Activated effector memory CD4-positive, alpha-beta T cell treated with anti-CD3 and anti-CD28 coated beads, Interleukin-2, amount 50 U/mL, for 16 hours (primary cell): ENCODE data around the gene SASH1.
"Not testable (repeated sequence)": the region's sequence is repeated elsewhere in the genome, so short reads cannot be mapped to it uniquely, and the experiment has no call there.

Source experiments
- DNase-seq: peaks from one replicate; pipeline ENCODE4 v3.0.0-alpha.2; 2020

The SASH1 gene

DNA sequence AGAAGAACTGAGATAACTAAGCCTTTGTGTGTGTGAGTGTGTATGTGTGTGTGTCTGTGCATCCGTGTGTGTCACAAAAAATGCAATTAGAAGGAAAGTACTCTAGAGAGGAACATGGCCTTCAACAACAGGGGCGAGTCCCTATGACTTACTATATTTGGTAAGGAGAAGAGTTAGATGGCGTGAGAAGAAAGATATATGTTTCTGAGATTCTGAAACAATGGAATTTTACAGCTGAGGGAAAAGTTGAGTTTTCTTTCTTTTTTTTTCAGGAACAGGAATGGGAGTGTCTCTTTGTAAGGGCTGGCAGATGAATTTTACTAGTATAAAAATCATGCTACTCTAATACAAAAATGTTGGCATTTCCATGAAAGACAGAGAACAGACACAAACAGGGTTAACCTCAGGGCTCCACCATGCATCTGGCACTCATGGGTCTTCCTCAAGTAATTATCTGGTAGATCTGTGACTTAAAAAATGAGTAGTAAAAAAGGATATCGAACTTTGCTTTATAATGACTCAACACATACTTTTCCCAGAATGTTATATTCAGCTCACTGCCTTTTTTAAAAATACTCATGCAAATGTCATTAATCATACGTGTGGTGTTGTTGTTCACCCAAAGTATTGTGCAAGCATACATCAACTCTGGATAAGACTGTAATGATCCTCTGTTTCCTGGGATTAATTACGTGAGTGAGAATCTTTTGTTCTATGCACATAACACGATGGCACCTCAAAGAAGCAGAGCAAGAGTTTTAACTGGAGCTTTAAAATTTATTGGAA is 12.8 kb upstream of the SASH1 start:
- no peak for DNase-seq

DNA sequence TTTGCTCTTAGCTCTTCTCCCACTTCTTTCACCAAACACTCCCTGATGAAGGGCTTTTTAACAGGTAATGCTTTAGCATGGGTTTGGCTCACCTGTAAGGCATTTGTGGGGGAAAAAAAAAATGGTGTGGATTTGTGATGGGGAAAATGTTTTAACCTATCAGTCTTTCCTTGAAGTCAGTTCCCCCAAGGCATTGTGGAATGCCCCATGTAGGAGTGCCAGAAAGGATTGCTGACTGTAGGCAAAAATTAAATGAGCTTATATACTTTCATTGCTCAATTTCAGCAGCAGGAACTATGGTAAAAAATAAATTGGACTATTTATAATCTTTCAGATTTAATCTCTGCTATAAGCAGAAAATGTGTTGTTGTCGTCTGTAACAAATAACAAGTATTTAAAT is 10.6 kb upstream of the SASH1 start:
- DNase-seq, result no peak

DNA sequence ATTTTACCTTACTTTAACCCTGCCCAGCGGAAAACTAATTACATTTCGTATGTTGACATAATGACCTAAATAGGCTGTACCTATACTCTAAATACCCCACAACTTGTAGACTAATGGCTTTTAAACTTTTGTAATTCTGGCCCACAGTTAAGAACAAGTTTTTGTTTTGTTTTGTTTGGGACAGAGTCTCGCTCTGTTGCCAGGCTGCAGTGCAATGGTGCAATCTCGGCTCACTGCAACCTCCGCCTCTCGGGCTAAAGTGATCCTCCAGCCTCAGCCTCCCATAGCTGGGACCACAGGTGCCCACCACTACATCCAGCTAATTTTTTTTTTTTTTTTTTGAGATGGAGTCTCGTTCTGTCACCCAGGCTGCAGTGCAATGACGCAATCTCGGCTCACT is 5.7 kb upstream of the SASH1 start:
- no peak for DNase-seq

DNA sequence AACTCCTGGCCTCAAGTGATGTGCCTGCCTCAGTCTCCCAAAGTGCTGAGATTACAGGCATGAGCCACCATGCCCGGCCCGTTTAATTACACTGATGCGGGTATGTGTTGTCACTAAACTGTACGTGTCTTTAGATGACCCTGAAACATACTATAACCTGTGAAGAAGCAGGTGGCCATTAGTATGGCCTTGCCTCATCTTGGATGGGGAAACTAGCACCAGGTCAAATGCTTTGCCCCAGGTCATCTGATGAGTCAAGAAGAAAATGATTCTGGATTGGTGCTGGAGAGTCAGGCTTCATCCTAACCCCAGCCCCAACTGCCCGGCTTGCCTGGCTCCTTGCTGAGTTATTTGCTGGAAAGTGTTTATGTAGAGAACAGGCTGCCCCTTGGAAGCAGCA is 2.9 kb upstream of the SASH1 start:
- DNase-seq, result no peak

DNA sequence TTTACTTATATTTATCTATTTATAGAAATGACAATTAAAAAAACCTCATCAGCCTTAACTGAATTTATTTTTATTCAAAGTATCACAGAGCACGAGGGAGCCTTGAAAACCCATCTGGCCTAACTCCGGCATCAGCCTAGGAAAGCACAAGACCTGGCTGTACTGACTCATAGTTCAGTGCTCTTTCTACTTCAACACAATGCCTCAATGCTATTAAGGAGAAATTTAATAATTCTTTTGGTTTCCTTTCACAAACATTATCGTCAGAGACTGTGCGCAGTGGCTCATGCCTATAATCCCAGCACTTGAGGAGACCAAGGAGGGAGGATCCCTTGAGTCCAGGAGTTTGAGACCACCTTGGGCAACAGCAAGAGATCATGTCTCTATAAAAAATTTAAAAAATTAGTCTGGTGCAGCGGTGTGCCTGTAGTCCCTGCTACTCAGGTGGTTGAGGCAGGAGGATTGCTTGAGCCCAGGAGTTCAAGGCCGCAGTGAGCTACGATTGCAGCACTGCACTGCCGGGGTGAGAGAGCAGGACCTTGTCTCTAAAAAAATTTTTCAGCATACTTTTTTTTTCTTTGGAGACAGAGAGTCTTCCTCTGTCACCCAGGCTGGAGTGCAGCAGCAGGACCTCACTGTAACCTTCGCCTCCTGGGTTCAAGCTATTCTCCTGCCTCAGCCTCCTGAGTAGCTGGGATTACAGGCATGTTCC is 1.9 kb upstream of the SASH1 start:
- DNase-seq, result no peak

DNA sequence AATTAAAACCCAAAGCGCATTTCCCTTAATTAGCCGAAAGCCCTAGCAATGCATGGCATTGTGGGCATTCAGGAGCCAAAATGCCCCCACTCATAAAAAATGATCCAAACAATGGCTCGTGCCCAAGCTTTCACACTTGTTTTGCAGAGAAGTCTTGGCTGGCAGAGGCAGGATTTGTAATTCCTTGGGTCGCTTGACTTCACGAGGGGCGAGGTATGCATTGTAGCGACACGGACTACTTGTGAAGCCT is 613 bp upstream of the SASH1 start:
- no peak for DNase-seq

DNA sequence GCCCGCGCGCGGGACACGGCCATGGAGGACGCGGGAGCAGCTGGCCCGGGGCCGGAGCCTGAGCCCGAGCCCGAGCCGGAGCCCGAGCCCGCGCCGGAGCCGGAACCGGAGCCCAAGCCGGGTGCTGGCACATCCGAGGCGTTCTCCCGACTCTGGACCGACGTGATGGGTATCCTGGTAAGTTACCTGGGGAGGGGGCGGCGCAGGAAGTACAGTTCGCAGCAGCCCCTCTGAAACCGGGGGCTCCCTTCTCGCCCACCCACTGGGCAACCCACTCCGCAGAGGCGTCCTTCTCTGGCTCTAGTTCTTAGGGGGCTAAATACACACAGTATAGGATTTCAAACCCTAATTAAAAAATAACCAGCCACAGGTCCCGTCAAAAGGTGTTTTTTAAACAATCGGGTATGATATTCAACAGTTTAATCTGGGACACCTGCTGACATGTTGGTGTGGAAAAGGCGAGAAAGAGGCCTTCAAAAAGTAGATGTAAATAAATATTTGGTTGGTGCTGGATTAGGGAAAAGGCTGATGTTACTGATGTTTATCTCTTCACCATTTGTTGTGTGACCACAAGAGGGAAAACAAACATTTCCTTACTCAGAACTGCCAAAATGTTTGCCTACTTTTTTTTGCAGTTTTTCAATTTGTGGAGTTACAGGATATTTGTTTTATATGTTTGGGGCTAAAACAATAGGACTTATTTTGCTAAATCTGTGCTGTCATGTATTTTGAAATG is 577 bp downstream of the SASH1 start:
- DNase-seq, result no peak

DNA sequence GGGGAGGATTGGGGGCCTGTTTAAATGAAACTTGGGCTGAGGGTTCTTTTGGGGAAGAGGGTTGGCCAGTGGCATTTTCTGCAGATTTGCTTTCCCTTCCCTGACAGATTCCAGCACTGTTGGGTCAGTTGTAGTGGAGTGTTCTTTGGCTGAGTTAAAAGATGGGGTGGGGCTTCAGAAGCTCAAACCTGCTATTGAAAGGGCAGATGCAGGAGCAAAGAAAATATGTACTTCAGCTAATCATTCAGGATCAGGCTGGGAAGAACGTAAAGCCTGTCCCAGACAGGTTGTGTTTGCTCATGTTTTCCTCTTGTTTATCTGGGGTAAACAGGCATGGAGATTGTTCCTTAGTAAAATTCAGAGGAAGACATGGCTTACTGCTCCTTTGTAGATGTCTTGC is 2.5 kb downstream of the SASH1 start:
- DNase-seq, result no peak

DNA sequence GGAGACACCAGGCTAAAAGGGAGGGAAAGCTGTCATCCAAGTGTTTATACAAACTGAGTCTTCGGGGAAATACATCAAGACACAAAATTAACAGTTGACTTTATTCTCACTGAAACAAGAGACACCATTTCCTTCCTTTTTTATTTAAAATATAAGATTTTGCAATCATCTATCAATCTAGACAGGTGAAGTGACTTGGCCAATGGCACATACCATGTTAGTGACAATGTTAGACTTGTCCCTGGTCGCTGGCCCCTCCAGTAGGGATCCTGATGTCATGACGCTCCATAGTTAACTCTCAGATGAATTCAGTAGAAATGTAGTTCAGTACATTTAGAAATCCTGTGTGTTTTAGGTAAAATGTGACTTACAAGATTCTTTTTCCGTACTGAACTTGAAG is 2.9 kb downstream of the SASH1 start:
- no peak for DNase-seq

DNA sequence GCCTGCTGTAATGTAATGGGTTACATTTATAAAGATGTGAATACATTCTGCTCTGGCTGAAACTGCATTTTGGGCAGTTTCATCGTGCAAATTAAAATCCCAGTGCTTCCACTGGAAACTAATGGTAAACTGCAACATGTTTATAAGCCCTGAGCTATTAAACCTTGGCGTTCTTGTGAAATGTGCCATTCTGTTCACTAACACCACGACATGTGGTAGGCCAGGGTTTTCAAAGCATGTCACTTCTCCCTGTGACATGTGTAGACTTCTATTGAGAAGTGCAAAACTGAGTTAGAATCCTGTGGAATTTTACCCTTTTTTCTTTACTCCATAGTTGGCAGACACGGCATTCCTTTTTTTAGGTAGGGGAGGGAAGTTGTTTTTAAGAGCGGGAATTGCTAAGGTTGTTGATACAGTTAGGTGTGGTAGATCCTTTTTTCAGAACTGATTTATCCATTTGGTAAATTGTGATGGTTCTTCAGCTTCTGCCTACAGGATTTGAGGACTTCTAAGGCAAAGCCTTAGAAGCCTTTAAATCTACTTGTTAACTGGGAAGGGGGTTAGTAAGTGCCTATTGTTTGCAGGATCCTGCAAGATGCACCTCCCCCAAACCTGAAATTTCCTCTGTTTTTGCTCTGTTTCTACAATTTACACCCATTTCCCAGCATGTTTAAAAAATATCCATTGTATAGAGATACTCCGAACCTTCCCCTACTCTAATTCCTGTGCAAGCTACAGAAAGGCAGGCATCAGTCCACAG is 4.2 kb downstream of the SASH1 start:
- no peak for DNase-seq

DNA sequence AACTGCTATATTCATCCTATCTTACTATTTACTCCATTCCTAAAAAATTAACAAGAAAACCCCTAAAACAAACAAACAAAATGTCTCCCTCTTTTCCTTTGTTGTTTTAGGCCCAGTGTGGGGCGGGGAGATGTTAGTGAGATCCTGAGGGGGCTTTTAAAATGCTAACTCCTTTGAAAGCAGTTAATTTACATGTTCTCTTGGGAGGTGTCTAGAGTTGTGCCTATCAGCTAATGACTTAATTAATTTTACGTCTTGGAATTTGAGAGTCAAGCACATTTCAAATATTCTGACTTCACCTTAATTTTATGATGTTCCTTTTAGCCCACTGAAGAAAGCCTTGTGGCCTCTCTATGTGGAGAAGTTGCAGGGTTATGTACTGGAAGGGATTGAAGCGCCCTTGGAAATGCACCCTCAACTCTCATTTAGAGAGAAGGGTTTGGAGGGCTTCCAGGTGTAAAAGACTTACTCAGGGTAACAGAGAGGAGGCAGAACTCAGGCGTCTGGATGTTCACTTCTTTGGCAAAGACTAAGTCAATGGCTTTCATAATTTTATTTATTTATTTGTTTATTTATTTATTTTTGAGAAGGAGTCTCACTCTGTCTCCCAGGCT is 4.9 kb downstream of the SASH1 start:
- no peak for DNase-seq

DNA sequence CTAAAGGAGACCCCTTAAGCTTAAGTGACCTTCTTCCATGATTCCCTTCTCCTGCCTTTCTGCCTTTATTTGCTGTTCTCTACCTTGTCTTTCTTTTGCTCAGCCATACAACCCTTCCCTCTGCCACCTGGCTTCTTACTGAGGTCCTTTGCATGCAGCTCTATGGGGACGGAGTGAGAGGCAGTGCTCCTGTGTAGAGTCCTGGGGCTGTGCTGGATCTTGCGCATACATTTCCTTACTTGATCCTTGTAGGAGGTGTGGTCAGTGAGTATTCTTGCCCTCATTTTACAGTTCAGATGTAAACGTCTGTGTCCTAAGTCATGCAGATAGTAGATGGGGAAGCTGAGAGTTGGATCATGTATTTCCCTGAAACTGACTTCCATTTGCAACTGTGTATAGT is 5.7 kb downstream of the SASH1 start:
- no peak for DNase-seq

DNA sequence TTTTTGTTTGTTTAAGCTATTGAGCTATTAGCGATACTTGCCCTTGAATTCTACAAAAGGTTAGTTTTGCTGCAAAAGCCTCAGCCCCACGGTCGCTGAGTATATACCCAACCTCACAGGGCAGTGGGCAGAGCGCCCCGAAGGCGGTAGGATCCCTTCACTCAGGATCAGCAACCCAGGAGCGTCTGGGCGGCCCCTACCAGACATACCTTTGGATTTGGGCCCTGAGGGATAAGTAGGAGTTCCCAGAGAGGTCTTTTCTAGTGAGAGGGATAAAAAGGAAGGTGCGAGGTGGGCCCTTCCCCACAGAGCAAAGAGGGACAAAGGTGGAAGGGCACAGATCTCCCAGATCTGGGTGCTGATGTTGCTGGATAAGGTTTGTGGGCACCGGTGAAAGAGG is 6.1 kb downstream of the SASH1 start:
- DNase-seq, result no peak

DNA sequence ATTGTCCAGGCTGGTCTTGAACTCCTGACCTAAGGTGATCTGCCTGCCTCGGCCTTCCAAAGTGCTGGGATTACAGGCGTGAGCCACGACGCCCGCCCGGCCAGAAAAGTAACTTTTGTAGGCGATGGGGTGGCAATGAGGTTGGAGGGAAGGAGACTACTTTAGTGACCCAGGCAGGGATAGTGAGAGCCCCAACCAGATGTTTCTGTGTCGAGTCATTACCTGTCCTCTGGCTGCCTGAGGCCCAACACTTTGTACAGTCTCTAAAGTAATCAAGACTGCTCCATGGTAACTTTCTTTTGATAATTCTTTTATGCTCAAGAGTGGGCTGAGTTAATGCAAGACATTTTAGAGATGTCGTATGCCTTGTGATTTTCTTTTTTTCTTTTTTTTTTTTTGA is 6.8 kb downstream of the SASH1 start:
- no peak for DNase-seq

DNA sequence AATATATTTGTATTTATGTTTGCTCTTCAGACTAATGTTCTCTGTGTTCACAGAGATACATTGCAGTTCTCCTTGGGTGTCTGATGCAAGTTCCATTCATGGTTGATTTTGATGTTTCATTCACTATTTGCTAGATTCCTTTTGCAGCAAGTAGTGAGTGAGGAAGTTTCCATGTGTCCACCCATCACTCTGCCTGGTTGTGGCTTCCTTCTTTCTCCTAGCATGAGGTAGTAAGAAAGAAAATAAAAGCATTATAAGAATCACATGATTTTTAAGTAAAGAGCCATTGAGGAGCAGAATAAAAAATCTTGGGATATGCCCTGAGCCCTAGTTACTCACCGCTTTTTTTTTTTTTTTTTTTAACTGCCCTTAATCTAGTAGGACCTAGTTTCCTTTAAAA is 8.7 kb downstream of the SASH1 start:
- no peak for DNase-seq

DNA sequence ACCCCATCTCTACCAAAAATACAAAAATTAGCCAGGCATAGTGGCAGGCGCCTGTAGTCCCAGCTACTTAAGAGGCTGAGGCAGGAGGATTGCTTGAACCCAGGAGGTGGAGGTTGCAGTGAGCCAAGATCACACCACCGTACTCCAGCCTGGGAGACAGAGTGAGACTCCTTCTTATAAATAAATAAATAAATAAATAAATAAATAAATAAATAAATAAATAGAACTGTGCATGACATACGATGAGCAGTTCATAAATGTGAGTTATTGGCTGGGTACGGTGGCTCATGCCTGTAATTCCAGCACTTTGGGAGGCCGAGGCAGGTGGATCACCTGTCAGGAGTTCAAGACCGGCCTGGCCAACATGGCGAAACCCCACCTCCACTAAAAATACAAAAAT is 9.8 kb downstream of the SASH1 start:
- not testable (repeated sequence) for DNase-seq

DNA sequence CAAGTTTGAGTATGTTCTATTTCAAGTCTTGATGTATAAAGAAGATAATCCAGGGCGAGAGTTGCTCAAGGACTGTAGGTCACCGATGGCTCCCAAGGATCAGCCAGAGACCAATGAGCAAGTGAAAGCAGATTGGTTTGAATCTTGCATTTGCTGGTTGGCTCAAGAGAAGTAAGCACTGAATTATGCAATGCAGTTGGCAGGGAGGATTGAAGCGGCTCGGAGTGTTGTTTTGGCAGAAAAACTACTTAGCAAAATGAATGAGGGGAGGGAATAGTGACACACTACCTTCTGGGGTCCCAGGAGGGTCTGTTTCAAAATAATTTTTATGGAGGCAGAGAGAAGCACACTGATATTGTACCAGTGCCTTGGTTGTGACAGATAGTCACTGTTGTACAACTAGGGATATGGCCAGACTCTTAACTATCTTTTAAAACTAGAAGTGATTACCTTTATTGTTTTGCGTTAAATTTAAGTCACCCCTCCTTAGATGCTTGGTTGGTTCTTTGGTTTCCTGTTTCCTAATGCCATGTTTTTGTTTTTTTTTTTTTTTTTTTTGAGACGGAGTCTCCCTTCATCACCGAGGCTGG is 15.7 kb downstream of the SASH1 start:
- DNase-seq, result no peak

DNA sequence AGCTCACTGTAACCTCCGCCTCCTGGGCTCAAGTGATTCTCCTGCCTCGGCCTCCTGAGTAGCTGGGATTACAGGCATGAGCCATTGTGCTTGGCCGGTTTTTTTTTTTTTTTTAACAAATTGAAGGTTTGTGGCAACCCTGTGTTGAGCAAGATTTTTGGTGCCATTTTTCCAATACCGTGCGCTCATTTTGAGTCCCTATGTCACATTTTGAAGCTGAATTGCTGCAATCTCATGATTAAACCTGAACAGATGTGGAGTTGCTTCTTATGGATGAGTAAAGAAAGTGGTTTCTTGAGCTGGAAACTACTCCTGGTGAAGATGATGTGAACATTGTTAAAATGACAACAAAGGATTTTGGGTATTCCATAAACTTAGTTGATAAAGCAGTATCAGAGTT is 16.6 kb downstream of the SASH1 start:
- no peak for DNase-seq

DNA sequence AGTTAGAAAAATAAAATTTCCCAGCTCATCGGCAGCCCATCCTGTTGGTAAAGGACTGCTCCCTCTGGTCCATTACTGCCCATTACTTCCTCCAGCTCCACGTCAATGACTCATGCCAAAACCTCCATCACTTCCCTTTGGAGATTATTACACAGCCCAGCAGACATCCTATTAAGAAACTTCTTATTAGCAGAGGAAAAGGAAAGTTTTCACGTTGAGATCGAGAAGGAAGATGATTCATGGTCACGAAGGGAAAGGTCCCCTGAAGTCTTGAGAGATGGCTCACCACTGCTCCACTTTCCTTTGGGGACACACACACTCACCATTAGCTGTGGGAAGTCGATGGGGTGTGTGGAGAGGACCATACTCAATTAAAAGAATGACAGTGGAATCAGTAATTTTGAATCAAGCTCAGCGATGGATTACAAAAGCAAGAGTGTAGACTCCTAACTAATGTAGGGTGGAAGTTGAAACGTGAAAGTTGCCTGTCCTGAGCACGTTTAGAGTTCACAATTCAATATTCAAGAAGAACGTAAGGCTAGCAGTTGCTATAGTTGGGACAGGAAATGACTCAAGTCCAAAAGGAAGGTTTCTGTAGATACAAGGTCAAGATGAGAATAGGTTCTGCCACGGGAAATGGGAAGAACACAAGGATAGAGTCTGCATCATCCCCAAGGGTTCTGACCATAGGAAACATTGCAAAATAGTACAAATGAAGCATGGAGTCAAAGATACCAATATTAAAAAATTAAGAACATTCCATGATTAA is 21.6 kb downstream of the SASH1 start:
- DNase-seq, result no peak

DNA sequence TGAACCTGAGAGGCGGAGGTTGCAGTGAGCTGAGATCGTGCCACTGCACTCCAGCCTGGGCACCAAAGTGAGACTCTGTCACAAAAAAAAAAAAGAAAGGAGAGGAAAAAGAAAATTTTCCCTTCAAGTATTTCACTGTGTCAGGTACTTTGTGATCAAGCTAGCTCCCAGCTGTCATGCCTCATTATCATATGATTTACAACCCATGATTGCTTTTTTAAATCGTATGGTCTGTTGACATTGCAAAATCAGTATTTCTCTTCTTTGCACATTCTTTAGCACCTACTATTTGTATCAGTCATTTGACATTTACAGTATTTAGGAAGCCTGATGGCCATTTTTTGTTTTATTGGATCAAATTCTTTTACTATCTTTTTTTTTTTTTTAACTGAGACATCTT is 22.4 kb downstream of the SASH1 start:
- no peak for DNase-seq

DNA sequence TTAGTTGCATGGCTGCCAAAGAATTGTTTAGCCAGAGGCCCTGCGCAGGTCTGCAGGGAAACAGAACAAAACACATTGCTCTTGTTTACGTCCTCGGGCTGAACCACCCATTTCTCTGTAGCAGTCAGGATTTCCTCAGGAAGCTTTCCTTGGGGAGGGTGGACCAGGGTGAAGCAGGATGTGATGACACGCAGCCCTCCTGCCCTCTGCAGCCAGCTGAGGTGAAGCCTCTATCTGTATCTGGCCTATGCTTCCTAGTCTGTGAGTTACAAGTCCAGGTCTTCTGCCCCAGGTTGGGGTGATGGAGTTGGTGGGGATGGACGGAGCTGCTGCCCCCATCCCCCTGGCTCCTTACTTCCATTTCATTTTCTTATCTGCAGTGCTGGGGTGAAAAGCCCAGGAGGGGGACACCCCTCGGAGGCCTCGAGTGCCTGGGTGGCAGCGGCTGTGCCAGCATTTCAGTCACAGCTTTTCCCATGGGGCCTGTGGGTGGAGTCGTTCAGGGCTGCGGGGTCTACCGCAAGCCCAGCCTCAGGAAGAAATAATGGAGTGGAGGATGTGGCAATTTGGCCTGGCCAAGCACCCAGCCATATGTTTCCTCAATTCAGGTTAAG is 24.9 kb downstream of the SASH1 start:
- no peak for DNase-seq

DNA sequence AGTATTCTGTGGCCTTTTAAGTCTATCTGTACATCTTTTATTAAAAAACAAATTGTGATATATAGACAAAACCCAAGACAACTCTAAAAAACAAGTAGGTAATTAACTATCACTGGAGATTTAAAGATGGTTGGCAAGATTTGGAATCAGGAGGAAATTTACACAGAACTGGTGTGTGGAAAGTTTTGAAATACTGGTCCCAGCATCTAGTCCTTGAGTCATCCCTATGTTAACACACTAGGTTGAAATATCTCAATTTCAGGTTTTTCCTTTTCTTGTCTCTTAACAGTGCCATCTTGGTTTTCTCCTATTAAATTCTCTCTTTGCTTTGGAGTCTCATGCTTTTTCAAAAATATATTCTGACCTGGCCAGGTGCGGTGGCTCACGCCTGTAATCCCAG is 27.5 kb downstream of the SASH1 start:
- no peak for DNase-seq
